ENCODE data around the gene TNPO1.

GRCh38 chr5:72830362-72830761 is 13.9 kb downstream of the TNPO1 start:
- TF ChIP-seq CTCF (IDR thresholded peaks at IDR 0.05) (no peak), ZFX (IDR thresholded peaks at IDR 0.05; ENCODE audit: borderline replicate concordance) (no peak)

All from 22Rv1 (cell line).